Upper lobe of left lung (tissue), 6 donors: ENCODE measurements around the gene TMC7. TPM values are rescaled to one million over a fixed set of nuclear protein-coding genes. Genes with fewer than 3 reads are reported as not detected.

Source experiments
- ATAC-seq, 2 donors: fragments of 200-7000 bp; cut with Tn5 transposase; one replicate each; pipeline ENCODE4 v1.9.1; 2022; ENCODE audit warnings: mild to moderate bottlenecking in 2 of 2, moderate library complexity in 2 of 2; ENCODE audit not compliant: low FRiP score in 2 of 2
- DNase-seq, 2 donors: peaks; one replicate each; pipeline ENCODE4 v3.0.0-alpha.2; 2019 to 2020
- H3K27ac ChIP-seq, 4 donors: fragments of 200-600 bp; sonication (generic); one replicate each; pipeline ENCODE4 v1.5.1; 2016 to 2019
- H3K27me3 ChIP-seq, 4 donors: fragments of 200-600 bp; sonication (generic); one replicate each; pipeline ENCODE4 v1.5.1; 2017 to 2019
- H3K36me3 ChIP-seq, 4 donors: fragments of 200-600 bp; sonication (generic); one replicate each; pipeline ENCODE4 v1.5.1; 2016 to 2019
- H3K4me1 ChIP-seq, 4 donors: fragments of 200-600 bp; sonication (generic); one replicate each; pipeline ENCODE4 v1.5.1; 2018 to 2019
- H3K4me3 ChIP-seq, 4 donors: fragments of 200-600 bp; sonication (generic); one replicate each; pipeline ENCODE4 v1.5.1; 2017 to 2019; ENCODE audit warnings: mild to moderate bottlenecking in 2 of 4, moderate library complexity in 1 of 4
- H3K9me3 ChIP-seq, 4 donors: fragments of 200-600 bp; sonication (generic); one replicate each; pipeline ENCODE4 v1.5.1; 2018 to 2019
- EP300 ChIP-seq, 4 donors: sonication (generic); formaldehyde crosslinking; IDR thresholded peaks; one replicate each; pipeline ENCODE4 v1.5.1; 2017; ENCODE audit warnings: antibody characterized with exemption in 4 of 4, control low read depth in 2 of 4
- POLR2A ChIP-seq, 4 donors: fragments of 450-650 bp; IDR thresholded peaks; one replicate each; pipeline ENCODE4 v1.5.1; 2016 to 2017; ENCODE audit warnings: antibody characterized with exemption in 4 of 4, mild to moderate bottlenecking in 2 of 4
- POLR2AphosphoS5 ChIP-seq, 2 donors: sonication (generic); formaldehyde crosslinking; IDR thresholded peaks; one replicate each; pipeline ENCODE4 v1.5.1; 2017; ENCODE audit warnings: antibody characterized with exemption in 2 of 2
- WGBS, 2 donors: methylation state at CpG; one replicate each; pipeline ENCODE4 v1.1.5; 2017 to 2018; 5-methylcytosine and 5-hydroxymethylcytosine counted together
- total RNA-seq, 6 donors: library from RNA; depleted of rRNA in 4 of 6; stranded (reverse); fragments of >200 nt in 4 of 6; gene quantifications; one replicate each; pipeline versions ENCODE4 v1.1.0 to v1.2.1, GENCODE V29; 2016 to 2021
- TF ChIP-seq, protein P1 (sequence below), 6 experiments: fragments of 450-650 bp in 4 of 6; fragments of 200-600 bp in 2 of 6; sonication (generic) in 2 of 6; IDR thresholded peaks; one replicate each; pipeline ENCODE4 v1.5.1; 2016 to 2019; ENCODE audit warnings: antibody characterized with exemption in 6 of 6
- donor health status: DM: no; HTN: no; CAD: no; lungs with moderate emphysema.
- donor health status: DM: no; HTN: yes; CAD: no; lungs with severe emphysema.

TMC7 gene
- total RNA-seq, 6 donors from 2014 or later = 4.5 to 11.5 (median 5.9) TPM

DNA sequence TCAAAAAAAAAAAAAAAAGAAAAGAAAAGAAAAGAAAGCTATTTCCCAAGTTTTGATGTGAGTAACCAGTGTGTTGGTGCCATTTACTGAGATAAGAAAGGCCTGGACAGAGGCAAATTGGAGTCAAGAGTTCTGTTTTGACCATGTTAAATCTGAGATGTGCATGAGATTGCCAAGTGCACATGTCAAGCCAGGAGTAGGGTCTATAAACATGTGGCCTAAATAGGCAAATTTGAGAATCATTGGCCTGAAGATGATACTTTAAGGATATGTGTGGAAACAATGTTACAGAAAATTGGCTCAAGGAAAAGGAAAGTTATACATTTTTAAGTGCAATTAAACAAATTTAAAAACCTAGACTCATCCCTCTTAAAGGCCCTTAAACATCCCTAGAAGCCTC lies 42.3 kb upstream of the TMC7 start:
- Histone ChIP-seq H3K9me3 (no peaks in the 10 kb centered on the region), H3K4me1 (peaks cover 3 to 9% (median 5%) of the 10 kb centered on the region in 4 donors), H3K4me3 (no peak overlapping the region), H3K27me3 (no peaks in the 10 kb centered on the region), H3K36me3 (no peaks in the 10 kb centered on the region), H3K27ac (no peak overlapping the region)
- TF ChIP-seq POLR2A (IDR thresholded peaks at IDR 0.05) = no peak
- no peak for TF ChIP-seq EP300 (IDR thresholded peaks at IDR 0.05)
- TF ChIP-seq, protein P1, sequence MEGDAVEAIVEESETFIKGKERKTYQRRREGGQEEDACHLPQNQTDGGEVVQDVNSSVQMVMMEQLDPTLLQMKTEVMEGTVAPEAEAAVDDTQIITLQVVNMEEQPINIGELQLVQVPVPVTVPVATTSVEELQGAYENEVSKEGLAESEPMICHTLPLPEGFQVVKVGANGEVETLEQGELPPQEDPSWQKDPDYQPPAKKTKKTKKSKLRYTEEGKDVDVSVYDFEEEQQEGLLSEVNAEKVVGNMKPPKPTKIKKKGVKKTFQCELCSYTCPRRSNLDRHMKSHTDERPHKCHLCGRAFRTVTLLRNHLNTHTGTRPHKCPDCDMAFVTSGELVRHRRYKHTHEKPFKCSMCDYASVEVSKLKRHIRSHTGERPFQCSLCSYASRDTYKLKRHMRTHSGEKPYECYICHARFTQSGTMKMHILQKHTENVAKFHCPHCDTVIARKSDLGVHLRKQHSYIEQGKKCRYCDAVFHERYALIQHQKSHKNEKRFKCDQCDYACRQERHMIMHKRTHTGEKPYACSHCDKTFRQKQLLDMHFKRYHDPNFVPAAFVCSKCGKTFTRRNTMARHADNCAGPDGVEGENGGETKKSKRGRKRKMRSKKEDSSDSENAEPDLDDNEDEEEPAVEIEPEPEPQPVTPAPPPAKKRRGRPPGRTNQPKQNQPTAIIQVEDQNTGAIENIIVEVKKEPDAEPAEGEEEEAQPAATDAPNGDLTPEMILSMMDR (IDR thresholded peaks at IDR 0.05) = no peak
- no peak for TF ChIP-seq POLR2AphosphoS5 (IDR thresholded peaks at IDR 0.05)
- DNase-seq (no peak), ATAC-seq (no peak)

DNA sequence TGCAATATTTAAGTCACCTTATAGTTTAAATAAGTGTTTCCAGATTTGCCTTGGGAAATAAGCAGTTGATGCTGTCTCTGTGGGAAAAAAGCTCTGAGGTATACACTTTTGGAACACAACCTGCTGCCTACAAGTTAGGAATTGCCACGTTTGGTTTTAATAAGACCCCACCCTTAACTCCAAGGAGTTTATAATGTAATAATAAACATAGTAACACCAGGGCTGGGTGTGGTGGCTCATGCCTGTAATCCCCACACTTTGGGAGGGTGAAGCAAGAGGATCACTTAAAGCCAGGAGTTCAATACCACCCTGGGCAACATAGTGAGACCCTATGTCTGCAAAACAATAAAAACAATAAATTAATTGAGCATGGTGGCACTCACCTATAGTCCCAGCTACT lies 41.7 kb upstream of the TMC7 start:
- Histone ChIP-seq H3K9me3 (no peaks in the 10 kb centered on the region), H3K4me1 (peaks cover 3 to 9% (median 8%) of the 10 kb centered on the region in 4 donors), H3K27me3 (no peaks in the 10 kb centered on the region), H3K36me3 (no peaks in the 10 kb centered on the region), H3K27ac (no peak overlapping the region), H3K4me3 (no peak overlapping the region)
- no peak for TF ChIP-seq POLR2AphosphoS5 (IDR thresholded peaks at IDR 0.05)
- no peak for TF ChIP-seq POLR2A (IDR thresholded peaks at IDR 0.05)
- TF ChIP-seq EP300 (IDR thresholded peaks at IDR 0.05) = no peak
- TF ChIP-seq, protein P1 (IDR thresholded peaks at IDR 0.05) = no peak
- DNase-seq = no peak
- WGBS, 2 donors = 38 to 52% methylated on average over 1 of the region's 1 CpG
- ATAC-seq = no peak

DNA sequence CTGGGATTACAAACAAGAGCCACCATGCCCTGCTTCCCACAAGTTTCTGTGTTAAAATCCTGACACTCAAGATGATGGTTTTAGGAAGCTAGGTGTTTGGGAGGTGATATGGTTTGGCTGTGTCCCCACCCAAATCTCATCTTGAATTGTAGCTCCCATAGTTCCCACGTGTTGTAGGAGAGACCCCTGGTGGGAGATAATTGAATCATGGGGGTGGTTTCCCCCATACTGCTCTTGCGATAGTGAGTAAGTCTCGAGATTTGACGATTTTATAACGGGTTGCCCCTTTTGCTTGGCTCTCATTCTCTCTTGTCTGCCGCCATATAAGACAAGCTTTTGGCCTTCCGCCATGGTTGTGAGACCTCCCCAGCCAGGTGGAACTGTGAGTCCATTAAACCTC lies 40.3 kb upstream of the TMC7 start:
- H3K9me3 ChIP-seq = no peaks in the 10 kb centered on the region
- TF ChIP-seq POLR2A (IDR thresholded peaks at IDR 0.05) = no peak
- TF ChIP-seq, protein P1 (IDR thresholded peaks at IDR 0.05) = no peak
- TF ChIP-seq POLR2AphosphoS5 (IDR thresholded peaks at IDR 0.05) = no peak
- TF ChIP-seq EP300 (IDR thresholded peaks at IDR 0.05) = no peak
- DNase-seq (no peak), ATAC-seq (no peak)
- H3K4me1 ChIP-seq = peaks cover 3 to 9% (median 8%) of the 10 kb centered on the region in 4 donors
- no peak overlapping the region for H3K27ac ChIP-seq
- no peaks in the 10 kb centered on the region for H3K27me3 ChIP-seq
- no peaks in the 10 kb centered on the region for H3K36me3 ChIP-seq
- 85 to 91% methylated on average over 7 of the region's 7 CpGs for WGBS, 2 donors
- no peak overlapping the region for H3K4me3 ChIP-seq

DNA sequence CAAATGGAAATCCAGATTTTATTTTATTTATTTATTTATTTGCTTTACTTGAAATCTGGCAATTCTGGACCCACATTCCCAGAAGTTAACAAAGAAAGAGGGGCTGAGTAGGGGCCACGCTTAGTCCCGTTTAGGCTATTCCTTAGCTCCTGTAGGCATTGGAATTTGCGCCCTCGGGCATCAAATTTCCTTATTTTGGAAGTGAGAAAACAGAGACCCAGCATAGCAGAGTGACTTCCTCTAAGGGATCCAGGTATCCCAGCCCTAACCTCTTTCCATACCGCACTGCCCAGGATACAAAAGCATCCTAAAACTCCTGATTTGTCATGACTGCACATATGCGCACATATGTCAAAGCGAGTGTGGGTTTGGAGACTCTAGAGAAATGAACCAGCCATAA lies 38.5 kb upstream of the TMC7 start:
- no peaks in the 10 kb centered on the region for H3K27me3 ChIP-seq
- DNase-seq (no peak), ATAC-seq (no peak)
- TF ChIP-seq, protein P1 (IDR thresholded peaks at IDR 0.05) = no peak
- TF ChIP-seq EP300 (IDR thresholded peaks at IDR 0.05) (no peak), POLR2A (IDR thresholded peaks at IDR 0.05) (no peak), POLR2AphosphoS5 (IDR thresholded peaks at IDR 0.05) (no peak)
- H3K27ac ChIP-seq = no peak overlapping the region
- 83 to 85% methylated on average over 7 of the region's 7 CpGs for WGBS, 2 donors
- no peaks in the 10 kb centered on the region for H3K36me3 ChIP-seq
- H3K4me1 ChIP-seq = peaks cover 3 to 9% (median 8%) of the 10 kb centered on the region in 4 donors
- H3K4me3 ChIP-seq = no peak overlapping the region
- H3K9me3 ChIP-seq = no peaks in the 10 kb centered on the region

DNA sequence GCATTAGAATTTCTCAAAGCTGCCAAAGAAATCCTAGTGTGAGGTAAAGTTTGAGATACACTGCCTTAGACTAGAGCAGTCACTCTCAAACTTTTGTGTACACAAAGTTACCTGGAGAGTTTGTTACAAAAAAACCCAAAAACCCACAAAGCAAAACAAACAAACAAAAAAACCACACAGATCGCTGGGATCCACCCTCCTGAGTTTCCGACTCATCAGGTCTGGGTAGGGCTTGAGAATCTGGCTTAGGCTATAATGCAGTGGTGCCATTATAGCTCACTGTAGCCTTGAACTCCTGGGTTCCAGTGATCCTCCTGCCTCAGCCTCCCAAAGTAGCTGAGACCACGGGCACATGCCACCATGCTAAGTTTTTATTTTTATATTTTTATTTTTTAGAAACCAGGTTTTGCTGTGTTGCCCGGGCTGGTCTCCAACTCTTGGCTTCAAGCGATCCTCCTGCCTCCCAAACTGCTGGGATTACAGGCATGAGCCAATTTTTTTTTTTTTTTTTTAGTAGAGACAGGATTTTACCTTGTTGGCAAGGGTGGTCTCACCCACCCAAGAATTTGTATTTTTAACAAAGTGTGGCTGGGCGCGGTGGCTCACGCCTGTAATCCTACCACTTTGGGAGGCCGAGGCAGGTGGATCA lies 35.2 kb upstream of the TMC7 start:
- ATAC-seq (no peak), DNase-seq (no peak)
- H3K27ac ChIP-seq = no peak overlapping the region
- no peaks in the 10 kb centered on the region for H3K9me3 ChIP-seq
- WGBS, 2 donors = 90 to 92% methylated on average over 8 to 9 of the region's 9 CpGs
- TF ChIP-seq POLR2AphosphoS5 (IDR thresholded peaks at IDR 0.05) (no peak), POLR2A (IDR thresholded peaks at IDR 0.05) (no peak), EP300 (IDR thresholded peaks at IDR 0.05) (no peak)
- TF ChIP-seq, protein P1 (IDR thresholded peaks at IDR 0.05) = no peak
- no peaks in the 10 kb centered on the region for H3K36me3 ChIP-seq
- H3K27me3 ChIP-seq = no peaks in the 10 kb centered on the region
- no peak overlapping the region for H3K4me3 ChIP-seq
- peaks cover 3 to 8% (median 6%) of the 10 kb centered on the region in 4 donors for H3K4me1 ChIP-seq
